CD4-positive, alpha-beta T cell (primary cell): ENCODE measurements around the gene DHPS. TPM values are rescaled to one million over a fixed set of nuclear protein-coding genes. Genes with fewer than 3 reads are reported as not detected.
A peak's percentile ranks its signal among the peaks of the same experiment; 100 is the strongest.

Experiments
- ATAC-seq: fragments of 200-7000 bp; cut with Tn5 transposase; one replicate; pipeline ENCODE4 v1.10.0; 2022; ENCODE audit warnings: mild to moderate bottlenecking; ENCODE audit not compliant: poor library complexity
- CTCF ChIA-PET: fragments of 350-600 bp; sonication (Branson Sonifier 250); formaldehyde crosslinking; loops from one replicate; lab custom pipeline; 2021; ENCODE audit warnings: antibody characterized with exemption, inconsistent platforms; lab: Charles Lee
- POLR2A ChIA-PET: fragments of 350-600 bp; sonication (Branson Sonifier 250); formaldehyde crosslinking; loops from one replicate; lab custom pipeline; 2021; ENCODE audit warnings: antibody characterized with exemption, inconsistent platforms; lab: Charles Lee
- DNase-seq, 14 experiments: peaks; one replicate each; pipeline ENCODE4 v3.0.0-alpha.2; 2013 to 2020; ENCODE audit warnings: mixed read lengths in 2 of 14
- H3K27ac ChIP-seq, 2 donors: one replicate each; pipeline versions ENCODE4 v1.5.1 to v1.7.0; 2013; ENCODE audit warnings: low read length in 2 of 2, low read depth in 1 of 2, mild to moderate bottlenecking in 1 of 2
- H3K27me3 ChIP-seq, 2 experiments: 1 replicate in 1 of 2; 2 replicates in 1 of 2; pipeline versions ENCODE4 v1.6.1 to v1.7.0; 2013; ENCODE audit warnings: low read length in 2 of 2, control low read depth in 1 of 2, mild to moderate bottlenecking in 1 of 2, moderate library complexity in 1 of 2; ENCODE audit not compliant: insufficient read depth in 2 of 2, control insufficient read depth in 1 of 2
- H3K36me3 ChIP-seq: one replicate; pipeline ENCODE4 v1.6.1; 2013; ENCODE audit warnings: low read length, control low read depth; ENCODE audit not compliant: insufficient read depth
- H3K4me1 ChIP-seq: one replicate; pipeline ENCODE4 v1.6.1; 2013; ENCODE audit warnings: low read length, control low read depth; ENCODE audit not compliant: insufficient read depth
- H3K4me3 ChIP-seq: one replicate; pipeline ENCODE4 v1.5.1; 2013; ENCODE audit warnings: mild to moderate bottlenecking, low read length, moderate library complexity
- H3K9me3 ChIP-seq, 2 experiments: 1 replicate in 1 of 2; 2 replicates in 1 of 2; pipeline versions ENCODE4 v1.6.1 to v1.7.0; 2013; ENCODE audit warnings: low read length in 2 of 2, mild to moderate bottlenecking in 2 of 2, control low read depth in 1 of 2, moderate library complexity in 1 of 2; ENCODE audit not compliant: control insufficient read depth in 1 of 2, insufficient read depth in 1 of 2
- H3K27ac Mint-ChIP-seq: one replicate; pipeline ENCODE4 v1.8.0; 2020; ENCODE audit warnings: mixed read lengths
- H3K27me3 Mint-ChIP-seq: one replicate; pipeline ENCODE4 v1.8.0; 2021; ENCODE audit warnings: mixed read lengths
- H3K36me3 Mint-ChIP-seq: one replicate; pipeline ENCODE4 v1.8.0; 2021; ENCODE audit warnings: low read depth, mixed read lengths
- H3K4me1 Mint-ChIP-seq: one replicate; pipeline ENCODE4 v1.8.0; 2021; ENCODE audit warnings: low read depth, mixed read lengths
- H3K4me3 Mint-ChIP-seq: one replicate; pipeline ENCODE4 v1.8.0; 2020; ENCODE audit warnings: mild to moderate bottlenecking, mixed read lengths
- H3K9me3 Mint-ChIP-seq: one replicate; pipeline ENCODE4 v1.8.0; 2020; ENCODE audit warnings: mixed read lengths
- intact Hi-C, 2 experiments: fragments of 100-400 bp; cut with DNase I in 1 of 2; cut with micrococcal nuclease in 1 of 2; formaldehyde crosslinking; loops; one replicate each; pipeline versions ENCODE4 v1.15.1 to v1.9.0; 2023 to 2025; cut with DNase I, micrococcal nuclease
- total RNA-seq, 174 experiments: library from RNA in 2 of 174; stranded (reverse) in 2 of 174; gene quantifications; one replicate each; pipeline ENCODE4 v1.2.3 and lab custom pipeline; 2021 to 2026
- TF ChIP-seq, protein P1 (sequence below): fragments of 200-600 bp; IDR thresholded peaks from one replicate; pipeline ENCODE4 v1.8.0; 2022; ENCODE audit warnings: antibody characterized with exemption, mild to moderate bottlenecking

Gene DHPS
- total RNA-seq, 2 experiments from 2014 or later = 112 to 113 TPM

DNA sequence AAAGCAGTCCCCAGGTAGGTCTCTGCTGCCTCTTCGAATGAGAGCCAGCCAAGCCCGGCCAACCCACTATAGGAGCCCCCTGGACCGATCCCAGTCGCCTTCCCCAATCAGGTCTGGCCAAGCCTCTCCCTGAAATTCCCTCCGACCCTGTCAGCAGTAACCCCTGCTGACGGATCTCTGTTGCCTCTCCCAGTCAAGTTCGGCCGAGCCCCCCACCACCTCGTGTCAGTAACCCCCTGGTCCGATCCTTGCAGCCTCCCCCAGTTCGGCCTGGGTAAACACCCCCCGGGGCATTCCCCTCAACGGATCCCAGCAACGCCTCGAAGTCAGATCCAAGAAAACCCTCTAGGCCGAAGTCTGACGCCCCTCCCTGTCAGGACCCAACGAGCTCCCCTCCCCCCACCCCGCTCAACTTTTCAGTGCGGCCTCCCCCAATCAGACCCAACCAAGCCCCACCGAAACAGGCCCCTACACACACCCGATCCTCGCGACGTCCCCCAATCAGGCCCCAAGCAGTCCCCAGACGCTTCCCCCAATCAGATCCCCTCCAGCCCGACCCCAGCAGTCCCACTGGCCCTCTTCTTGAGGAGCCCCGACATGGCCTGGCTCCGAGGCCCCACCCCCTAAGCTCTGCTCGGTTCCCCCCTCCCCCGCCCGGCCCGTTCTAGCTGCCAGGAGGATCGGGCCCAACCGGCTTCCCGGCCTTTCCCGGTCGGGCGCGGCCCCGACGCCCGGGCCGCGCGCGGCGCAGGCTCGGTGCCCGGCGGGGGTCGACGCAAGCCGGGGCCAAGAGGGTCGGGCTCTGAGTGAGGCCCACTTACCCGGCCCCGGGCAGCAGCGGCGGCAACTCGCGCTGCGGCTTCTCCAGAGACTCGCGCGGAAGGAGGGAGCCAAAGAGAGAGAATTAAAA, 40.2 kb upstream of the DHPS start:
- H3K4me3 Mint-ChIP-seq = peak overlapping the region; percentile 98
- Histone ChIP-seq H3K4me1 (peaks cover 39% of the 10 kb centered on the region), H3K27ac (peak overlapping the region; percentile 34 to 59), H3K9me3 (no peaks in the 10 kb centered on the region), H3K4me3 (peak overlapping the region; percentile 69), H3K36me3 (peaks cover 11% of the 10 kb centered on the region), H3K27me3 (no peaks in the 10 kb centered on the region)
- H3K9me3 Mint-ChIP-seq = no peaks in the 10 kb centered on the region
- H3K4me1 Mint-ChIP-seq = peaks cover 50% of the 10 kb centered on the region
- POLR2A ChIA-PET = interaction anchor here (0.7 to 7.0 kb wide), 11 partner anchors 8 to 662 kb away, joined by 3 to 79 read pairs (median 7); partner anchors contain the start of genes DHPS, FBXW9, GCDH and GET3
- TF ChIP-seq, protein P1, sequence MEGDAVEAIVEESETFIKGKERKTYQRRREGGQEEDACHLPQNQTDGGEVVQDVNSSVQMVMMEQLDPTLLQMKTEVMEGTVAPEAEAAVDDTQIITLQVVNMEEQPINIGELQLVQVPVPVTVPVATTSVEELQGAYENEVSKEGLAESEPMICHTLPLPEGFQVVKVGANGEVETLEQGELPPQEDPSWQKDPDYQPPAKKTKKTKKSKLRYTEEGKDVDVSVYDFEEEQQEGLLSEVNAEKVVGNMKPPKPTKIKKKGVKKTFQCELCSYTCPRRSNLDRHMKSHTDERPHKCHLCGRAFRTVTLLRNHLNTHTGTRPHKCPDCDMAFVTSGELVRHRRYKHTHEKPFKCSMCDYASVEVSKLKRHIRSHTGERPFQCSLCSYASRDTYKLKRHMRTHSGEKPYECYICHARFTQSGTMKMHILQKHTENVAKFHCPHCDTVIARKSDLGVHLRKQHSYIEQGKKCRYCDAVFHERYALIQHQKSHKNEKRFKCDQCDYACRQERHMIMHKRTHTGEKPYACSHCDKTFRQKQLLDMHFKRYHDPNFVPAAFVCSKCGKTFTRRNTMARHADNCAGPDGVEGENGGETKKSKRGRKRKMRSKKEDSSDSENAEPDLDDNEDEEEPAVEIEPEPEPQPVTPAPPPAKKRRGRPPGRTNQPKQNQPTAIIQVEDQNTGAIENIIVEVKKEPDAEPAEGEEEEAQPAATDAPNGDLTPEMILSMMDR = no peak
- DNase-seq (peak in 13 of 14 experiments; percentile 14 to 76 (median 41)), ATAC-seq (peak; percentile 37)
- peak overlapping the region; percentile 89 for H3K27ac Mint-ChIP-seq
- intact Hi-C loops = loop anchor here (1.0 to 5.0 kb wide), 4 partner anchors 12 to 41 kb away; partner anchors contain the start of genes DHPS (in 2 of the 2), FBXW9 (in 1 of the 2) and TRIR (in 1 of the 2)
- H3K27me3 Mint-ChIP-seq = no peaks in the 10 kb centered on the region
- peaks cover 44% of the 10 kb centered on the region for H3K36me3 Mint-ChIP-seq
- CTCF ChIA-PET = interaction anchor here (0.6 to 4.6 kb wide), 10 partner anchors 12 to 108 kb away, joined by 3 to 38 read pairs (median 4); partner anchors contain the start of genes DHPS and TRIR

DNA sequence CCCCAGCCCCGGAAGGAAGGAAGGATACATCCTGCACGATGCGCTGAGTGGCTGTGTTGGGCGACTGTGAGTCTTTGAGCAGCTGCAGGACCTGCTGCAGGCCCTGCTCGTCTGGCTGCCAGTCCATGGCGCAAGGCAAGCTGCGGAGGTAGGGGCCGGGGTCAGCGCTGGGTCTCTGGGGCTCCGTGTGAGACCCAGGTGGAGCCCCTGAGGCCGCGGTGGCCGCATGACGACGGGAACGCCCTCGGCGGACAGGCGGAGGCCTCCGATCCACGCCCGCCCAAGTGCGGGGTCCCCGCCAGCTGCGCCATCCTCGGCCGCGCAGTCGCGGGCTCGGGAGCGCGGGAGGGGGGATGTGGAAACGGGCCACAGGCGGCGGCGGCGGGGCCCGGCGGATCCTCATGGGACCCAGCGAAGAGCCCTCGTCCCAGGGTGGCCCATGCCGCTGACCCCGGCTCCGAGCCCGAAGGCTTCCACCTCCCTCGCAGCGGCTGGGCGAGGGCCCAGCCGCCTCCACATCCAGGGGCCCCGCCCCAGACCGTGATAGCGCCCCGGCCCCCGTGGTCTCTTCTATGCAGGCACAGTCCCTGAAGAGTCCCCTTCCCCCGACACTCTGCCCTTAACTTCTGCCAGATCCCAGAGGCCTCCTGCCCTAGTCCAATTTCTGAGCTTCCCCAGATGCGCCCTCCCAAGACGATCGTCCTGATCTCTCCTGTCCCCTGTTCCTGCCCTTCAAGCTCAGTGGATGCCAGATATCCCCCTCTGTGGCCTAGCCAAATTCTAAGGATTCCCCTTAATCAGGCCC, 39.4 kb upstream of the DHPS start:
- ChIA-PET CTCF (interaction anchor here (0.9 to 1.9 kb wide), 4 partner anchors 36 to 56 kb away, joined by 3 to 11 read pairs (median 4); no protein-coding TSS in a partner anchor), POLR2A (interaction anchor here (1.0 to 7.0 kb wide), 8 partner anchors 12 to 110 kb away, joined by 3 to 79 read pairs (median 12); partner anchors contain the start of genes DHPS, FBXW9, GET3 and JUNB)
- no peaks in the 10 kb centered on the region for H3K9me3 Mint-ChIP-seq
- no peaks in the 10 kb centered on the region for H3K27me3 ChIP-seq
- H3K36me3 ChIP-seq = peaks cover 18% of the 10 kb centered on the region
- H3K36me3 Mint-ChIP-seq = peaks cover 47% of the 10 kb centered on the region
- TF ChIP-seq, protein P1 = no peak
- H3K4me3 Mint-ChIP-seq = peak overlapping the region; percentile 89
- peaks cover 39% of the 10 kb centered on the region for H3K4me1 ChIP-seq
- H3K4me3 ChIP-seq = peak overlapping the region; percentile 69
- ATAC-seq (no peak), DNase-seq (peak in 4 of 14 experiments; percentile 12 to 41 (median 36))
- no peaks in the 10 kb centered on the region for H3K9me3 ChIP-seq
- H3K4me1 Mint-ChIP-seq = peaks cover 49% of the 10 kb centered on the region
- no peaks in the 10 kb centered on the region for H3K27me3 Mint-ChIP-seq
- intact Hi-C loops = loop anchor here in 1 of 2 experiments (5.0 kb wide), 1 partner anchor 39 kb away; the partner anchor contains the start of gene DHPS
- peak overlapping the region; percentile 89 for H3K27ac Mint-ChIP-seq
- H3K27ac ChIP-seq = peak overlapping the region; percentile 34 to 59

DNA sequence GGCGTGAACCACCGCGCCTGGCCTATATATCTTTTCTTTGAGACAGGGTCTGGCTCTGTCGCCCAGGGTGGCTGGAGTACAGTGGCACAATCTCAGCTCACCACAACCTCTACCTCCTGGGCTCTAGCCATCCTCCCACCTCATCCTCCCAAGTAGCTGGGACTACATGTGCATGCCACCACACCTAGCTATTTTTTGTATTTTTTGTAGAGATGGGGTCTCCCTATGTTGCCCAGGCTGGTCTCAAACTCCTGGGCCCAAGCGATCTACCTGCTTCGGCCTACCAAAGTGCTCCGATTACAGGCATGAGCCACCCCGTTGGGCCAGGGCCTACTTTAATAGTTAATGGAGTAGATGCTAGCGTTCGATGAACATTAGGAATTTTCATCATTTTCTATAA, 38.6 kb upstream of the DHPS start:
- H3K4me1 Mint-ChIP-seq = peaks cover 49% of the 10 kb centered on the region
- no peaks in the 10 kb centered on the region for H3K9me3 Mint-ChIP-seq

More for the DNA sequence above, 38.6 kb upstream of the DHPS start:
- Mint-ChIP-seq H3K36me3 (peaks cover 51% of the 10 kb centered on the region), H3K4me3 (peak overlapping the region; percentile 83), H3K27me3 (no peaks in the 10 kb centered on the region), H3K27ac (peak overlapping the region; percentile 89)
- intact Hi-C loops = loop anchor here in 1 of 2 experiments (5.0 kb wide), 1 partner anchor 38 kb away; the partner anchor contains the start of gene DHPS
- H3K27me3 ChIP-seq = no peaks in the 10 kb centered on the region
- peak overlapping the region; percentile 69 for H3K4me3 ChIP-seq
- no peak for ATAC-seq
- no peaks in the 10 kb centered on the region for H3K9me3 ChIP-seq
- no peak for DNase-seq
- TF ChIP-seq, protein P1 = no peak
- POLR2A ChIA-PET = interaction anchor here (1.0 to 7.0 kb wide), 3 partner anchors 13 to 51 kb away, joined by 3 to 79 read pairs (median 12); partner anchors contain the start of genes GET3 and TRIR
- peaks cover 39% of the 10 kb centered on the region for H3K4me1 ChIP-seq
- CTCF ChIA-PET = no interaction called here
- H3K36me3 ChIP-seq = peaks cover 26% of the 10 kb centered on the region
- no peak overlapping the region for H3K27ac ChIP-seq
